Neural cell (in vitro differentiated cells): ENCODE results near the gene PLEKHA5.

Source experiments
- MXI1 ChIP-seq: fragments of 450-650 bp; conservative IDR thresholded peaks from 2 replicates; pipeline ENCODE4 v1.6.1; 2014; ENCODE audit warnings: antibody characterized with exemption, mild to moderate bottlenecking; ENCODE audit not compliant: poor library complexity, severe bottlenecking
- TAF1 ChIP-seq: IDR thresholded peaks from 2 replicates; pipeline ENCODE4 v1.6.1; 2012; ENCODE audit warnings: low read depth
- TF ChIP-seq, protein P1 (sequence below): fragments of 450-650 bp; IDR thresholded peaks from 2 replicates; pipeline ENCODE4 v1.5.1; 2014; ENCODE audit warnings: antibody characterized with exemption, mild to moderate bottlenecking, moderate library complexity; ENCODE audit not compliant: poor library complexity, severe bottlenecking

DNA sequence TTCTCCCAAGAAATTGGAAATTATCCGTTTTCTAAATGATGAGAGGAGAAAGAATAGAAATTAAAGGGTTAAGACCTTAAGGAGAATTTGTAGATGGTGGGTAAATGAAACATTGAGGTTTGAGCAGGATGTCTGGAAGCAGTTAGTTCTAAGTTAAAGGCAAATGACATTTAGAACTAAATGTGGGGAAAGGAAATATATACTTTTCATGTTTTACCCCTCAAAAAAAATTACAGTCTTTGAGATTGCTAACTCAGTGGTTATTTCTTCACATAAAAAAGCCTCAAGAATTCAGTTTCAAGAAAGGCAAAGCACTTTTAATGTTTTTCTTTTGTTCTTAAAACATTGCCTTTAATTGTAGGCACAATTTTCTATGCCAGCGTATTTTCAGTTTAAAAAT is 114.0 kb downstream of the PLEKHA5 start:
- TF ChIP-seq, protein P1, sequence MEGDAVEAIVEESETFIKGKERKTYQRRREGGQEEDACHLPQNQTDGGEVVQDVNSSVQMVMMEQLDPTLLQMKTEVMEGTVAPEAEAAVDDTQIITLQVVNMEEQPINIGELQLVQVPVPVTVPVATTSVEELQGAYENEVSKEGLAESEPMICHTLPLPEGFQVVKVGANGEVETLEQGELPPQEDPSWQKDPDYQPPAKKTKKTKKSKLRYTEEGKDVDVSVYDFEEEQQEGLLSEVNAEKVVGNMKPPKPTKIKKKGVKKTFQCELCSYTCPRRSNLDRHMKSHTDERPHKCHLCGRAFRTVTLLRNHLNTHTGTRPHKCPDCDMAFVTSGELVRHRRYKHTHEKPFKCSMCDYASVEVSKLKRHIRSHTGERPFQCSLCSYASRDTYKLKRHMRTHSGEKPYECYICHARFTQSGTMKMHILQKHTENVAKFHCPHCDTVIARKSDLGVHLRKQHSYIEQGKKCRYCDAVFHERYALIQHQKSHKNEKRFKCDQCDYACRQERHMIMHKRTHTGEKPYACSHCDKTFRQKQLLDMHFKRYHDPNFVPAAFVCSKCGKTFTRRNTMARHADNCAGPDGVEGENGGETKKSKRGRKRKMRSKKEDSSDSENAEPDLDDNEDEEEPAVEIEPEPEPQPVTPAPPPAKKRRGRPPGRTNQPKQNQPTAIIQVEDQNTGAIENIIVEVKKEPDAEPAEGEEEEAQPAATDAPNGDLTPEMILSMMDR, result no peak
- TF ChIP-seq TAF1 (no peak), MXI1 (no peak)
